ENCODE data around the gene CCDC186. TPM values are rescaled to one million over a fixed set of nuclear protein-coding genes. Genes with fewer than 3 reads are reported as not detected.

CCDC186 gene
- total and polyA plus RNA-seq, 2 of the 8 experiments (the other 6 are each of a cell fraction or from before 2014, with no cell fraction given): 3.0 to 30.3 TPM

- TF ChIP-seq CREB1 (IDR thresholded peaks at IDR 0.05) (no peak), CHD1 (IDR thresholded peaks at IDR 0.05; ENCODE audit: low read depth, low read length) (no peak), SIRT6 (IDR thresholded peaks at IDR 0.05; ENCODE audit: low read length) (no peak), BRCA1 (IDR thresholded peaks at IDR 0.05; ENCODE audit: low read depth, low read length) (no peak), YY1 (IDR thresholded peaks at IDR 0.05; ENCODE audit: low read depth, low read length) (no peak), ATF3 (IDR thresholded peaks at IDR 0.05; ENCODE audit: insufficient read depth, low read depth, low read length) (no peak), CHD2 (IDR thresholded peaks at IDR 0.05; ENCODE audit: low read length) (no peak), FOSL1 (IDR thresholded peaks at IDR 0.05; ENCODE audit: insufficient read depth, low read depth, low read length) (no peak), CTBP2 (IDR thresholded peaks at IDR 0.05; ENCODE audit: borderline replicate concordance, insufficient read depth, insufficient read length, low read length) (no peak), RFX5 (IDR thresholded peaks at IDR 0.05; ENCODE audit: borderline replicate concordance, low read depth, low read length) (no peak), NRF1 (IDR thresholded peaks at IDR 0.05; ENCODE audit: low read depth, low read length) (no peak), RBBP5 (IDR thresholded peaks at IDR 0.05; ENCODE audit: borderline replicate concordance, low read depth, low read length) (no peak), CHD7 (IDR thresholded peaks at IDR 0.05; ENCODE audit: insufficient replicate concordance, low read length) (no peak)
Observed at GRCh38 chr10:114077815-114078219, 96.2 kb downstream of the CCDC186 start (continued).
